Stimulated activated naive CD8-positive, alpha-beta T cell treated with anti-CD3 and anti-CD28 coated beads, Interleukin-15, amount 100 ng/mL, for 72 hours (primary cell): ENCODE data around the gene PHPT1.
"Not testable (repeated sequence)": the region's sequence is repeated elsewhere in the genome, so short reads cannot be mapped to it uniquely, and the experiment has no call there.

Experiments
- ATAC-seq: fragments of 150-1000 bp; cut with Tn5 transposase; 2 replicates; pipeline ENCODE4 v1.10.0; 2021; ENCODE audit warnings: mild to moderate bottlenecking, moderate library complexity
- DNase-seq, 2 donors: peaks; one replicate each; pipeline ENCODE4 v3.0.0; 2021 to 2022
- H3K27ac Mint-ChIP-seq, 2 donors: one replicate each; pipeline ENCODE4 v1.8.0; 2022; ENCODE audit warnings: mild to moderate bottlenecking in 2 of 2, mixed read lengths in 2 of 2, moderate library complexity in 2 of 2
- H3K27me3 Mint-ChIP-seq: one replicate; pipeline ENCODE4 v1.8.0; 2022; ENCODE audit warnings: mixed read lengths
- H3K4me1 Mint-ChIP-seq: one replicate; pipeline ENCODE4 v1.8.0; 2022; ENCODE audit warnings: mild to moderate bottlenecking, mixed read lengths
- H3K4me3 Mint-ChIP-seq, 2 donors: one replicate each; pipeline ENCODE4 v1.8.0; 2022; ENCODE audit warnings: mild to moderate bottlenecking in 2 of 2, mixed read lengths in 2 of 2, moderate library complexity in 1 of 2
- H3K9me3 Mint-ChIP-seq, 2 donors: one replicate each; pipeline ENCODE4 v1.8.0; 2022; ENCODE audit warnings: mixed read lengths in 2 of 2

The PHPT1 gene

DNA sequence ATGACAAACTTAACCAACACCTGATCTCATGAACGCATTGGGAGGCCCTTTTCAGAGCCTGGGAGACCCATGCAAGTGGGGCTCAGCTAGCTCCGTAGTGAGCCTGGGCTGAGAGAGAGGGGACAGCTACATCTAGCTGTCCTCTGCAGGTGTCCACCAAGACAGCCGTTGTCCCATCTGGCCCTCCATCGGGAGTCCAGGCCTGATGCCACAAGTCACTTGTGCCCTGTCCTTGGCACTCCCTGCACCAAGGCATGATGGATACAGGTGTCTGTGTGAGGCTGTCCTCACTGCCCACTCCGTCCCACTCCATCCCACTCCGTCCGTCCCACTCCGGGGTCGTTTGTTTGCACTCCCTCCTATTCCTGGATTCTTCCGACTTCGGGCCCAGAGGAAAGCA is 19.4 kb downstream of the PHPT1 start:
- H3K9me3 Mint-ChIP-seq, result peaks cover 4 to 7% of the 10 kb centered on the region in 2 donors
- no peak overlapping the region for H3K27ac Mint-ChIP-seq
- H3K4me3 Mint-ChIP-seq, result no peak overlapping the region
- ATAC-seq (no peak), DNase-seq (peak in 1 of 2 donors; percentile 8)
- H3K27me3 Mint-ChIP-seq, result no peaks in the 10 kb centered on the region
- H3K4me1 Mint-ChIP-seq, result peaks cover 21% of the 10 kb centered on the region

DNA sequence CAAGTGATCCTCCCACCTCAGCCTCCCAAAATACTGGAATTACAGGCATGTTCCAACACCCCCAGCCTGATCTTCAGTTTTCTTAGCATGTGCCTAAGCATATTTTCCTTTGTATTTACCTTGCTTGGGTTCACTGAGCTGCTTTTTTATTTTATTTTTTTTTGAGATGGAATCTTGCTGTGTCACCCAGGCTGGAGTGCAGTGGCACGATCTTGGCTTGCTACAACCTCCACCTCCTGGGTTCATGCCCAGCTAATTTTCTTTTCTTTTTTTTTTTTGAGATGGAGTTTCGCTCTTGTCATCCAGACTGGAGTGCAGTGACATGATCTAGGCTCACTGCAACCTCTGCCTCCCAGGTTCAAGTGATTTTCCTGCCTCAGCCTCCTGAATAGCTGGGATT is 20.4 kb downstream of the PHPT1 start:
- H3K4me1 Mint-ChIP-seq, result peaks cover 17% of the 10 kb centered on the region
- not testable (repeated sequence) for ATAC-seq, H3K4me3 Mint-ChIP-seq, H3K27me3 Mint-ChIP-seq, DNase-seq, H3K27ac Mint-ChIP-seq, H3K9me3 Mint-ChIP-seq

DNA sequence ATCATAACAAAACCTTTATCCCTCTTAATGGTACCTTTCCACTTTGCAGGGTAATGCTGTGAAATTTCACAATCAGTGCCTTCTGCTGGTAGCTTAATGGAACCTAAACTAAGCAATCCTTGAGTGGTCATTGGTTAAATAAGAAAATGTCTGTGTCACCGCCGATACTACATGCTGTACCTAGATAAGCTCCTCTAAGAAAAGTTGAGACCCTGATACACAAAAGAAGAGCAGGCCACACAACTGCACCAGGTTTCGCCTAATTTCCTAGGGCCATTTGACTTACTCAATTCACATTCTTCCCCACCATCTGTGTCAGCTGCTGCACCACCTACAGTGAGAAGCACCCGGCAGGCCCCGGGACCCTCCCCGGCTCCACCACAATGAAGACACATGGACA is 25.9 kb downstream of the PHPT1 start:
- Mint-ChIP-seq H3K27me3 (no peaks in the 10 kb centered on the region), H3K27ac (no peak overlapping the region), H3K4me3 (no peak overlapping the region), H3K4me1 (peaks cover 4% of the 10 kb centered on the region), H3K9me3 (peaks cover 4 to 7% of the 10 kb centered on the region in 2 donors)
- ATAC-seq (no peak), DNase-seq (no peak)

DNA sequence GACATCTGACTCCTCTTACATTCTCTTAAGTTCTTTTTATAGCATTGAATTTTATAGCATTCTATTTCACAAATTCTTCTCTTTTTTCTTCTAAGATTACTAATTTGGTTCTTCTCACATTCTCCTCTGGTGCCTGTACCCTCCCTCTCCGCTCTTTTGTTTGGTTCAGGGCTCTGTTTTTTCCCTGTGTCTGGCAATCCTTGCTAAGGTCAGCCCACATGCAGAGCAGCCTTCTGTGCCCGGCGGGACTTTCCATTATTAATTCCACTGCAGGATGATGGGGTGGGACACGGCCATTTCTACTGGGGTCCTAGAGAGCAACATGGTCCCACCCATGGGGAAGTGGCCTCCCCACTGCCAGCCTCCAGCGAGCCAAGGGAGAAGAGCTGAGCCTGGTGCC is 27.3 kb downstream of the PHPT1 start:
- ATAC-seq (no peak), DNase-seq (no peak)
- Mint-ChIP-seq H3K27ac (no peak overlapping the region), H3K4me1 (peaks cover 18% of the 10 kb centered on the region), H3K27me3 (no peaks in the 10 kb centered on the region), H3K4me3 (no peak overlapping the region), H3K9me3 (peaks cover 4 to 7% of the 10 kb centered on the region in 2 donors)

DNA sequence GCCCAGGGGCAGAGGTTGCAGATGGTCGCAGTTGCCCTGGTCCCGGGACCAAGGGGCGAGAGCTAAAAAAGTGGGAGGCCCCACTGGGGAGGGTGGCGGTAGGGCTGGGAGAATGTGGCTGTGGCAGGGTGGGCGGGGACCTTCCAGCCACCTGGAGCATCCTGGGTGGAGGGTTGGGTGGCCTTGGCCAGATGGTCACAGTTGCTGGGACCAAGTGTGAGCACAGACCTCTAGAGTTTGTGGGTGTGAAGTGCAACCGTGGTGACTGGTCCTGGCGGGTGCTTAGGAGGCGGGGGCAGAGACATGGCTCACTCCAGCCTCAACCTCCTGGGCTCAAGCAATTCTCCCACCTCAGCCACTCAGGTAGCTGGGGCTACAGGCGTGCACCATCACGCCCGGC is 31.4 kb downstream of the PHPT1 start:
- Mint-ChIP-seq H3K4me3 (peak overlapping the region in 1 of 2 donors; percentile 50), H3K27ac (no peak overlapping the region), H3K27me3 (no peaks in the 10 kb centered on the region), H3K4me1 (peaks cover 58% of the 10 kb centered on the region), H3K9me3 (no peaks in the 10 kb centered on the region)
- ATAC-seq (no peak), DNase-seq (no peak)

DNA sequence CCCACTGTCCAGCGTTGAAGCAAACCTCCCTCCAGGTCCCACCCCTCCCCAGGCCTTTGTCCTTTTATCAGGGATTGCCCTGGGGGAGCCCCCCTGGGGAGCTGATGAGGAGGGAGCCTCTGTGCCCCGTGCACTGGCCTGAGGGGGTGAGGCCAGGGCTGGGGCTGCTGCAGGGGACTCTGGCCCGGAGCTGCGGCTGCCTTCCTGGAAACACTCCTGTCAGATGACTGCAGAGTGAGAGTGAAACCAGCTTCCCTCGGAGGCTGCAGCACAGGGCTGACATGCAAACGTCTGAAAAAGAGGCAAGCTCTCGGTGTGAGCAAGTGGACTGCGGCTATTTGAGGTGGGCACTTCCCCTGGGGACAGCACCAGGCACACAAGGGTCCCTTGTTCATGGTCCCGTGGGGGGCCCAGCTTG is 32.5 kb downstream of the PHPT1 start:
- Mint-ChIP-seq H3K4me3 (peak overlapping the region; percentile 80 to 88), H3K9me3 (no peaks in the 10 kb centered on the region)

DNA sequence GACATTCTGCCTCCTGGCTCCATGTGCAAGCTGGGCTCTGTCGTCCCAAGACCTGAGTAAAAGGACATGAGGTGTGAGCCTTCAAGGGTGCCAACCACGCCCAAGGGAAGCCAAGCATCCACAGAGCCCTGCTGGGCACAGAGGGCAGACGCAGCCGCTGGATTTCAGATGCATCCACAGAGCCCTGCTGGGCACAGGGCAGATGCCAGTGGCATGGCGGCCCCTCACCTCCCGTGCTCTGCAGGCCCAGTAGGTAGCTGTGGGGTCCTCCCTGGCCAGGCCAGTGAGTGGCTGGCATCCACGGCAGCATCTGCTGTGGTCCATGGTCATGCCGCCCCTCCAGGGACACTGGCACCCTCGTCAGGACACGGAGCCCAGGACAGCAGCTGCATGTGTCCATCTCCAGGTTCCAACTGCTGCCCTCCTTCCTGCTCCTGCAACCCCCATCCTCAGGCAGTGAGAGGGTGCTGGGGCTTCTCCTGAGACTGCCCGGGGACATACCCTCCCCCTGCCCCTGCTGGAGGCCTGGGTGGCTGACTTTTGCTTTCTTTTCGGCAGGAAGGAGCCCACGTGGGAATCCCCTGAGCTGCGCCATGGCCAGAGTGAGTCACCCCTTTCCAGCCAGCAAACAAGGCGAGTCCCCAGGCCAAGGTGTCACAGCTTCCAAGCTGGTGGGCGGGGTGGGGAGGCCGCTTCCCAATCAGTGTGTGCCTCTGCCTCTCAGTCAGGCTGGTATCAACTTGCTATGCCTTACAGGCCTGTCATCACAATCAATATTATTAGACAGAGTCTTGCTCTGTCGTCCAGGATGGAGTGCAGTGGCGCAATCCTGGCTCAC is 33.1 kb downstream of the PHPT1 start:
- DNase-seq (peak; percentile 82 to 94), ATAC-seq (peak; percentile 76)
- Mint-ChIP-seq H3K9me3 (no peaks in the 10 kb centered on the region), H3K27me3 (no peaks in the 10 kb centered on the region), H3K27ac (peak overlapping the region; percentile 91 to 96), H3K4me1 (peaks cover 63% of the 10 kb centered on the region), H3K4me3 (peak overlapping the region; percentile 80 to 88)

More for the DNA sequence above, 32.5 kb downstream of the PHPT1 start:
- peak overlapping the region; percentile 69 to 96 for H3K27ac Mint-ChIP-seq
- DNase-seq (peak; percentile 47 to 76), ATAC-seq (peak; percentile 61)
- peaks cover 58% of the 10 kb centered on the region for H3K4me1 Mint-ChIP-seq
- no peaks in the 10 kb centered on the region for H3K27me3 Mint-ChIP-seq

DNA sequence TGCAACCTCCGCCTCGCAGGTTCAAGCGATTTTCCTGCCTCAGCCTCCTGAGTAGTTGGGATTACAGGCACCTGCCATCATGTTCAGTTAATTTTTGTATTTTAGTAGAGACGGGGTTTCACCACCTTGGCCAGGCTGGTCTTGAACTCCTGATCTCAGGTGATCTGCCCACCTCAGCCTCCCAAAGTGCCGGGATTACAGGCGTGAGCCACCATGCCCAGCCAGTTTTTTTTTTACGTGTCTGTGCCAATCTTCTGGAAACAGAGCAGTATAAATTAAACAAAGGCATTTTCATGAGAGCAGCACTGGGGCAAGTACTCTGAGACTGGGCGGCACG is 33.7 kb downstream of the PHPT1 start:
- not testable (repeated sequence) for H3K9me3 Mint-ChIP-seq, ATAC-seq, H3K27me3 Mint-ChIP-seq, DNase-seq
- H3K4me1 Mint-ChIP-seq, result peaks cover 66% of the 10 kb centered on the region
- H3K4me3 Mint-ChIP-seq, result peak overlapping the region; percentile 80 to 88
- H3K27ac Mint-ChIP-seq, result peak overlapping the region; percentile 91 to 96

DNA sequence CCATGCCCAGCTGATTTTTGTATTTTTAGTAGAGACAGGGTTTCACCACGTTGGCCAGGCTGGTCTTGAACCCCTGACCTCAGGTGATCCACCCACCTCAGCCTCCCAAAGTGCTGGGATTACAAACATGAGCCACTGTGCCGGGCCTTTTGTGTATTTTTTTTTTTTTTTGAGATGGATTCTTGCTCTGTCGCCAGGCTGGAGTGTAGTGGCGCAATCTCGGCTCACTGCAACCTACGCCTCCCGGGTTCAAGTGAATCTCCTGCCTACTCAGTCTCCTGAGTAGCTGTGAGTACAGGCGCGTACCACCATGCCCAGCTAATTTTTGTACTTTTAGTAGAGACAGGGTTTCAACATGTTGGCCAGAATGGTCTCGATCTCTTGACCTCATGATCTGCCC is 34.5 kb downstream of the PHPT1 start:
- ATAC-seq, H3K9me3 Mint-ChIP-seq, H3K27ac Mint-ChIP-seq, H3K27me3 Mint-ChIP-seq, DNase-seq: not testable (repeated sequence)
- H3K4me3 Mint-ChIP-seq, result peak overlapping the region in 1 of 2 donors; percentile 10
- H3K4me1 Mint-ChIP-seq, result peaks cover 73% of the 10 kb centered on the region

DNA sequence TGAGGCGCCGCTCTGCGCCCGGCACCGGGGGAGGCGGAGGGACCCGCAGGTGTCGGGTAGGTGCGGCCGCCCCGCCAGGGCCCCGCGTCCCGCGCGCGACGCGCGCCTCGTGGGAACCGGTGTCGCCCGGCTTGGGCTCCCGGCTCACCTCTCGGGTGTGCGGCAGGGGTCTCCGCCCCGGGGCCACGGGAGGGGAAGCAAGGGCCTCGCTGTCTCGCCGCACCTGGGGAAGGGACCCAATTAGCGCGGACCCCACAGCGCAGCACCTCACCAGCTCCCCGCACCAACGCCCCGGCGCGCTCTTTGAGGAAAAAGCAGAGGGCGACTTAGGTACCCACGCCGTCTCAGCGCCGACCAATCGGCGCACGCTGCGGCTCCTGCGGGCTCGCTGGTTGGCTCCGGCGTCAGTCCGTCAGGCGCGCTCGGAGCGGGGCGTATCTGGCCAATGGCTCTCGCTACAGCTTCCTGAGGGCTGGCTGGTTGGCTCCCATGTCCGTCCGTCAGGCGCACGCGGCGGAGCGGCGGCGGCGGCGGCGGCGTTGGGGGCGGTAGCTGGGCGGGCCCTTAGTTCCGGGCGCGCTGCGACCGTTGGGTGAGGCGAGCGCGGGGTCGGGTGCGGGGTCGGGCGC is 36.9 kb downstream of the PHPT1 start, which contains the start of gene TRAF2:
Gene TRAF2 (plus strand): TSS at position 567 of the 629 bp plus-strand sequence. CDS start 12,225 bp downstream, outside the sequence.
- H3K4me3 Mint-ChIP-seq, result peak within 1 kb of the TSS; percentile 98 to 100
- H3K4me1 Mint-ChIP-seq, result peaks cover 60% of the 10 kb centered on the region

DNA sequence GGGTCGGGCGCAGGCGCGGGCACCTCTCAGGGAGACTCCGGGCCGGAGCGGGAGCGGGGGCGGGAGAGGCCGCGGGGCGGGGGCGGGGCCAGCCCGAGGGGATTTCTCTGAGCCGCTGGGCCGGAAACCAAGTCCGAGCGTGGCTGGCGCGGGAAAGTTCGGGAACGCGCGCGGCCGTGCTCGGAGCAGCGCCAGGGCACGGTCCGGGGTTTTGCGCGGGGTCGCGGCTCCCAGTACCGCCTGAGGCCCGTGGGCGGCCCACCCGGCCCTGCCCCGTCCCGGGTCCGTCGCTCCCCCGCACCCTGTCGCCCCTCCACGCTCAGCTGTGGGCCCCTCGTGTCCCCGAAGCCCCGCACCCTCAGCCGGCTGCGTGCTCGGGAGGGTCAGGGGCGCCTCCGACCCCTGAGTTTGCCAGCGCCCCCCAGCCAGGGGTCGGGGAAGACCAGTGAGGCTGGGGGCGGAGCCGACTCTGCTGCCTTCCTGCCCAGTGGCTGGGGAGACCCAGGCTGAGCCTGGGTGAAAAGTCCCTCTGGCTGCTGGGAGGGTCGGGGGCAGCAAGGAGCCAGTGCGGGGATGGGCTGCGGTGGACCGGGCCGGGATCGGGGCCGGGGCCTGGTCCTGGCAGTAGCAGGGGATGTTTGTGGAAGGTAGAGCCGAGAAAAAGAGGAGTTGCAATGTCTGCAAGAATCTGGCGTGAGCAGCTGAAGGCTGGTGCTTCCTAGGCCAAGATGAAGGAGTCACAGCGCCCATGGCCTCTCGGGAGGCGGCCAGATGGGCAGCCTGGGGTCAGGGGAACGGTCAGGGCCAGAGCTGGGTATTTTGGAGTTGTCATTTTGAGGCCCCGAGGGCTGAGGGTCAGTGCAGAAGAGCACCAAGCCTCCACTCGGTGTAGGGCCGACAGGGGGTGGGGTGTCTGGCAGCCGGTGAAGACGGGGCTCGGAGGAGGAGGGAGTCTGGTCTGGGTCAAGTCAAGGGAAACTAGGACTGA is 37.7 kb downstream of the PHPT1 start:
- Mint-ChIP-seq H3K9me3 (no peaks in the 10 kb centered on the region), H3K4me3 (peak overlapping the region; percentile 98 to 100), H3K4me1 (peaks cover 51% of the 10 kb centered on the region), H3K27me3 (no peaks in the 10 kb centered on the region), H3K27ac (peak overlapping the region; percentile 94)
- DNase-seq (peak in 1 of 2 donors; percentile 53), ATAC-seq (peak; percentile 5)

More for the DNA sequence above, 36.9 kb downstream of the PHPT1 start, which contains the start of gene TRAF2:
- no peaks in the 10 kb centered on the region for H3K9me3 Mint-ChIP-seq
- peak within 1 kb of the TSS; percentile 94 for H3K27ac Mint-ChIP-seq
- ATAC-seq (peak; percentile 88), DNase-seq (peak; percentile 99)
- H3K27me3 Mint-ChIP-seq, result no peaks in the 10 kb centered on the region

DNA sequence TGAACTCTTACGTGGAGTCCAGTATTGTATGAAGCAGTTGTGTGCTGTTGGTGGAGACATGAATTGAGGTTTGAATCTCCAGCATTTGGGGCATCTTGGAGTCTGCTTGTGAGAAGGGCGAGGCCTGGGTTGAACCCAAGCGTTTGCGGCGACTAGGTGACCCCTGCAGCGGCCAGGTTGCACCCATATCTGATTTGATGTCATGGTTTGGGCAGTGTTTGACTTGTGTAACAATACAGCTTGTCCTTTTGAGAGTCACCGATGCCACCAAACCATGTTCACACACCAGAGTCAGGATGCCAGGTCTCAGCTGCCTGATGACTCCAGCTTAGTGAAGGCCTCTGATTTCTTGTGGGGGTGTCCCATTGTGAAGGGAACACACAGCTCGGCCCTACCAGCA is 39.2 kb downstream of the PHPT1 start:
- Mint-ChIP-seq H3K27me3 (no peaks in the 10 kb centered on the region), H3K9me3 (no peaks in the 10 kb centered on the region), H3K27ac (no peak overlapping the region), H3K4me1 (peaks cover 41% of the 10 kb centered on the region), H3K4me3 (peak overlapping the region in 1 of 2 donors; percentile 37)
- DNase-seq (no peak), ATAC-seq (no peak)

DNA sequence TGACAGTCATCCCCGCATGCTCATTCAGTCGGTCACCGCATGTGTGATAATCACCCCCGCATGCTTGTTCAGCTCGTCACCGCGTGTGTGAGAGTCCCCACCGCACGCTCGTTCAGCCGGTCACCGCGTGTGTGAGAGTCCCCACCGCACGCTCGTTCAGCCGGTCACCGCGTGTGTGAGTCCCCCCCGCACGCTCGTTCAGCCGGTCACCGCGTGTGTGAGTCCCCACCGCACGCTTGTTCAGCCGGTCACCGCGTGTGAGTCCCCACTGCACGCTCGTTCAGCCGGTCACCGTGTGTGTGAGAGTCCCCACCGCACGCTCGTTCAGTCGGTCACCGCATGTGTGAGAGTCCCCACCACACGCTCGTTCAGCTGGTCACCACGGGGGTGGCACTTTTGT is 40.6 kb downstream of the PHPT1 start:
- Mint-ChIP-seq H3K9me3 (no peaks in the 10 kb centered on the region), H3K27ac (no peak overlapping the region), H3K4me3 (no peak overlapping the region), H3K27me3 (no peaks in the 10 kb centered on the region), H3K4me1 (peaks cover 38% of the 10 kb centered on the region)
- no peak for DNase-seq
- no peak for ATAC-seq

DNA sequence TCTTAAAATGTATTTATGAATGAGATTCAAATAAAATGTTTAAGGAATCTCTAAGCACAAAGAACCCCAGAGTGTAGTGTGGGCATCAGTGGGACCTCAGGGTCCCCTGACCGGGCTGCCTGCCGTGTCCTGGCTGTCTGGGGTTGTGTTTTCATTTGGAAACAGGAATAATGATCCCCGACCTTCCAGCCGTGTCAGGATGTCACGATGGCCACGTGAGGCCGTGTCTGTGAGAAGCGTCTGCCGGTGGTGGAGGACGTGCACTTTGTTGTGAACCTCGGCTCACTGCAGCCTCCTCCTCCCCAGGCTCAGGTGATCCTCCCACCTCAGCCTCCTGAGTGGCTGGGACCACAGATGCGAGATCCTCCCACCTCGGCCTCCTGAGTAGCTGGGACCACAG is 41.5 kb downstream of the PHPT1 start:
- Mint-ChIP-seq H3K4me3 (no peak overlapping the region), H3K27ac (no peak overlapping the region), H3K4me1 (peaks cover 38% of the 10 kb centered on the region), H3K27me3 (no peaks in the 10 kb centered on the region), H3K9me3 (no peaks in the 10 kb centered on the region)
- DNase-seq (no peak), ATAC-seq (no peak)

DNA sequence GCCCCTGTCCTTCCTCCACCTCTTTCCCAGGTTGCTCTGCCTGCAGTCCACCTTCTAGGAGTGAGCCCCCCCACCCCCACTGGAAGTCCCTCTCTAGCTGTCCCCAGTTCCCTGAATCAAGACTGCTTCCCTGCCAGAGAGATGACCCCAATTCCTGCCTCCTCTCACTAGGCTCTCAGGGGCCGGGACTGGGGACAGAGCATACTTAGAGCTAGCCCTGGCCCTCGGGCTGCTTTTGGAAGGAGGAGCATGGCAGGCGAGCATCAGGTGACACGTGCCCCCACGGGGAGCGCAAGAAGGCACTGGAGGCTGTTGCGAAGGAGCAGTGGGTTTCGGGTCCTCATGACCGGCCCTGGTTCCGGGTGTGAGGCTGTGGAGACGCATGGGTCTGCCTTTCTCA is 46.8 kb downstream of the PHPT1 start:
- Mint-ChIP-seq H3K27me3 (no peaks in the 10 kb centered on the region), H3K9me3 (no peaks in the 10 kb centered on the region), H3K4me1 (peaks cover 62% of the 10 kb centered on the region), H3K4me3 (no peak overlapping the region), H3K27ac (peak overlapping the region in 1 of 2 donors; percentile 37)
- DNase-seq (no peak), ATAC-seq (no peak)
